ENCODE data around the gene SLC38A6.

DNA sequence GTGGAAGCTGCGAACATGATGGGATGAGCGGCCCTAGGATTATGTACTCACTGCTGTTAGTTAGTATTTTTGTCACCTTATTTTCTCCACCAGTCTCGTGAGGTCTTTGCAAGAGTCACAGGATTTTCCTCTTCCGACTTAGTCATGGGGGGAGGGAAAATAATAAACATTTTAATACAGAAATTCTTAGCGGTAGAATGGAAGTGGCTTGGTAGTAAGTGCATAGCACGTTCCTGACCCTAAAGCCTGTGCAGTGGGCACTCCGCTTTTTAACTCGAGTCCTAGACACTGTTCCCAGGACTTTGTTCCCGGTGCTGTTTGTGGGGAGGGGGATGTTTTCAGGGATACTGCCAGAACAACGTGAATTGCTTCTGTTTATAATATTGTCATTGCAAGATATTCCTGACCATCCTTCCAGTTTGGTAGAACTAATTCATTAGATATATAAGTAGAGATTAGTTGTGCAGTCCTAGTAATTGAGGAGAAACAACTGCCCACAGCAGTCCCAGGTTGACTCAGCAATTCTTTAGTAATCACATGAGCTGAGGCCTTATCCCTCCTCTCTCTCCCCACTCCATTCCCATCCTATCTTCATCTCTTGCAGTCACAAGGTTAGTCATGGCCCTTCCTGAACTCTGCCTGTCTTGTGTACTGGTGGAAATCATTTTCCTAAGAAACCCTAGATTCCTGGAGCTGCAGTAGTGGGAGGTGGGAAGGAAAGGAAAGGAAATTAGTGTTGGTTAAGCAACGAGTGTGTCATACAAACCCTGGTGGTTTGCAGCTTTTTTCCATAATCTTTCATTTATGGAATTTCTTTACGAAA, 799 bp downstream of the SLC38A6 start:
- TF ChIP-seq EZH2phosphoT487 (IDR thresholded peaks at IDR 0.05) (no peak), CTCF (IDR thresholded peaks at IDR 0.05) (no peak)
